ENCODE results near the gene ACSBG1.

GRCh38 chr15:78193731-78194567 is 40.4 kb downstream of the ACSBG1 start:
- TF ChIP-seq CTCF (IDR thresholded peaks at IDR 0.05): no peak
- no peak for TF ChIP-seq POLR2AphosphoS5 (IDR thresholded peaks at IDR 0.05)
